Measurements from ENCODE around the gene AVPI1. TPM values are rescaled to one million over a fixed set of nuclear protein-coding genes. Genes with fewer than 3 reads are reported as not detected.

AVPI1 gene
- total and polyA plus RNA-seq, 2 donors (not counting 3 experiments of a cell fraction or from before 2014, with no cell fraction given) = 2.4 to 3.7 TPM

GRCh38 chr10:97635577-97635976 lies 51.5 kb downstream of the AVPI1 start:
- Histone ChIP-seq H3K4me2 (ENCODE audit: insufficient read depth, low read length) (no peak overlapping the region), H3K79me2 (ENCODE audit: control insufficient read depth, insufficient read depth, low read length) (no peaks in the 10 kb centered on the region), H3K27ac (ENCODE audit: insufficient read depth, low read depth, low read length) (no peak overlapping the region), H3K4me3 (replicated peaks in 1 of 3; ENCODE audit: insufficient read depth in 1 of 3, low read depth in 1 of 3, low read length in 3 of 3) (no peak overlapping the region), H3K9me1 (replicated peaks; ENCODE audit: control insufficient read depth, extremely low read depth, insufficient read depth, low read length) (no peaks in the 10 kb centered on the region), H4K20me1 (replicated peaks; ENCODE audit: control insufficient read depth, extremely low read depth, insufficient read depth, low read length) (no peaks in the 10 kb centered on the region), H3K27me3 (ENCODE audit: control insufficient read depth in 2 of 2, insufficient read depth in 2 of 2, low read length in 2 of 2) (no peaks in the 10 kb centered on the region), H3K4me1 (ENCODE audit: control insufficient read depth, extremely low read depth, insufficient read depth, low read length) (peaks cover 3% of the 10 kb centered on the region), H3K9ac (replicated peaks; ENCODE audit: extremely low read depth, insufficient read depth, low read length) (no peak overlapping the region), H3K36me3 (ENCODE audit: control insufficient read depth in 2 of 2, extremely low read depth in 1 of 2, insufficient read depth in 2 of 2, low read length in 2 of 2) (no peaks in the 10 kb centered on the region), H3K9me3 (replicated peaks; ENCODE audit: control insufficient read depth, insufficient read depth, low read length) (no peaks in the 10 kb centered on the region), H2AFZ (ENCODE audit: low read depth, low read length) (no peak overlapping the region)
- no peak for DNase-seq (ENCODE audit: low read depth, low spot score)
- no peak for FAIRE-seq
- dilution Hi-C loops (cut with MboI; ENCODE audit: extremely low pct_ligation_motif_present, low sequenced_read_pairs) (no loop called here), intact Hi-C loops (cut with micrococcal nuclease) (no loop called here)
- TF ChIP-seq, protein P1, sequence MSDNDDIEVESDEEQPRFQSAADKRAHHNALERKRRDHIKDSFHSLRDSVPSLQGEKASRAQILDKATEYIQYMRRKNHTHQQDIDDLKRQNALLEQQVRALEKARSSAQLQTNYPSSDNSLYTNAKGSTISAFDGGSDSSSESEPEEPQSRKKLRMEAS (IDR thresholded peaks at IDR 0.05; ENCODE audit: insufficient read depth, insufficient read length) = no peak
- TF ChIP-seq, protein P2, sequence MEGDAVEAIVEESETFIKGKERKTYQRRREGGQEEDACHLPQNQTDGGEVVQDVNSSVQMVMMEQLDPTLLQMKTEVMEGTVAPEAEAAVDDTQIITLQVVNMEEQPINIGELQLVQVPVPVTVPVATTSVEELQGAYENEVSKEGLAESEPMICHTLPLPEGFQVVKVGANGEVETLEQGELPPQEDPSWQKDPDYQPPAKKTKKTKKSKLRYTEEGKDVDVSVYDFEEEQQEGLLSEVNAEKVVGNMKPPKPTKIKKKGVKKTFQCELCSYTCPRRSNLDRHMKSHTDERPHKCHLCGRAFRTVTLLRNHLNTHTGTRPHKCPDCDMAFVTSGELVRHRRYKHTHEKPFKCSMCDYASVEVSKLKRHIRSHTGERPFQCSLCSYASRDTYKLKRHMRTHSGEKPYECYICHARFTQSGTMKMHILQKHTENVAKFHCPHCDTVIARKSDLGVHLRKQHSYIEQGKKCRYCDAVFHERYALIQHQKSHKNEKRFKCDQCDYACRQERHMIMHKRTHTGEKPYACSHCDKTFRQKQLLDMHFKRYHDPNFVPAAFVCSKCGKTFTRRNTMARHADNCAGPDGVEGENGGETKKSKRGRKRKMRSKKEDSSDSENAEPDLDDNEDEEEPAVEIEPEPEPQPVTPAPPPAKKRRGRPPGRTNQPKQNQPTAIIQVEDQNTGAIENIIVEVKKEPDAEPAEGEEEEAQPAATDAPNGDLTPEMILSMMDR (IDR thresholded peaks at IDR 0.05; ENCODE audit: extremely low read depth in 1 of 2, insufficient read depth in 1 of 2, low read depth in 1 of 2, low read length in 2 of 2) = no peak
- TF ChIP-seq POLR2A (IDR thresholded peaks at IDR 0.05; ENCODE audit: low read depth, low read length) (no peak), FOS (IDR thresholded peaks at IDR 0.05; ENCODE audit: borderline replicate concordance, insufficient read depth, low read length) (no peak), EZH2 (IDR thresholded peaks at IDR 0.05; ENCODE audit: borderline replicate concordance, low read depth, low read length, severe bottlenecking) (no peak), GATA2 (IDR thresholded peaks at IDR 0.05; ENCODE audit: insufficient read depth, insufficient read length, low read depth, low read length) (no peak), JUN (IDR thresholded peaks at IDR 0.05; ENCODE audit: borderline replicate concordance, insufficient read depth, insufficient read length, low read depth) (no peak), MYC (IDR thresholded peaks at IDR 0.05; ENCODE audit: low read depth, low read length) (no peak), POLR2AphosphoS5 (IDR thresholded peaks at IDR 0.05; ENCODE audit: insufficient read depth, low read depth, low read length) (no peak)
- no TSS peak for BruUV-seq (replicated peaks)
- POLR2A ChIA-PET = no interaction called here
- CTCF ChIA-PET = no interaction called here

Measured in endothelial cell of umbilical vein (primary cell).